ENCODE data around the gene ZNF641.

DNA sequence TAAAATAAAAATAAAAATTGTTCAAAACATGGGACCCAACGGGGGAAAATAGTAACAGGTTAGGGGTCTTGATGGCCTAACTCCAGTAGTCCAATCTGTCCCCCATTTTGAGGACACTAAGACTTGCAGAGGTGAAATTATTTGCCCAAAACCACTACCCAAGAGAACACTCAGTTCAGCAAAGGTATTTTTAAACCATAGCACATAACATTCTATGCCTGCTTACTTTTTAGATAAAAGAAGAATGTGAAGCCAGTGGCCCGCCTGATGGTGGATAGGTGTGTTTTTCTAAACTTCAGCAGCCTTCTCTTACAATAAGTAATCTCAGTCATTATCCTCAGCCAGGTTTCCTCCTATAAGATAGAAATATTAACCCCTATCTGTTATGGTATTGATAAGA is 45.5 kb downstream of the ZNF641 start:
- TF ChIP-seq CTCF (IDR thresholded peaks at IDR 0.05), result no peak
- no peak for TF ChIP-seq POLR2A (IDR thresholded peaks at IDR 0.05)
